PFSK-1 (cell line): ENCODE measurements around the gene UVRAG.

Experiments
- POLR2AphosphoS5 ChIP-seq: IDR thresholded peaks from 2 replicates; pipeline ENCODE4 v1.6.1; 2012; ENCODE audit warnings: low read depth, mild to moderate bottlenecking, control low read depth, low read length, moderate library complexity
- TAF1 ChIP-seq: IDR thresholded peaks from 2 replicates; pipeline ENCODE4 v1.6.1; 2012; ENCODE audit warnings: low read length, control low read depth, borderline replicate concordance; ENCODE audit not compliant: insufficient read depth
- TF ChIP-seq, protein P1 (sequence below), 2 experiments: IDR thresholded peaks; 2 replicates each; pipeline versions ENCODE4 v1.6.1 to v1.8.0; 2011 to 2012; ENCODE audit warnings: low read depth in 2 of 2, low read length in 2 of 2, control low read depth in 1 of 2, inconsistent platforms in 1 of 2, mild to moderate bottlenecking in 1 of 2, moderate library complexity in 1 of 2; ENCODE audit not compliant: insufficient read depth in 1 of 2

- TF ChIP-seq POLR2AphosphoS5 = no peak
- TF ChIP-seq, protein P1, sequence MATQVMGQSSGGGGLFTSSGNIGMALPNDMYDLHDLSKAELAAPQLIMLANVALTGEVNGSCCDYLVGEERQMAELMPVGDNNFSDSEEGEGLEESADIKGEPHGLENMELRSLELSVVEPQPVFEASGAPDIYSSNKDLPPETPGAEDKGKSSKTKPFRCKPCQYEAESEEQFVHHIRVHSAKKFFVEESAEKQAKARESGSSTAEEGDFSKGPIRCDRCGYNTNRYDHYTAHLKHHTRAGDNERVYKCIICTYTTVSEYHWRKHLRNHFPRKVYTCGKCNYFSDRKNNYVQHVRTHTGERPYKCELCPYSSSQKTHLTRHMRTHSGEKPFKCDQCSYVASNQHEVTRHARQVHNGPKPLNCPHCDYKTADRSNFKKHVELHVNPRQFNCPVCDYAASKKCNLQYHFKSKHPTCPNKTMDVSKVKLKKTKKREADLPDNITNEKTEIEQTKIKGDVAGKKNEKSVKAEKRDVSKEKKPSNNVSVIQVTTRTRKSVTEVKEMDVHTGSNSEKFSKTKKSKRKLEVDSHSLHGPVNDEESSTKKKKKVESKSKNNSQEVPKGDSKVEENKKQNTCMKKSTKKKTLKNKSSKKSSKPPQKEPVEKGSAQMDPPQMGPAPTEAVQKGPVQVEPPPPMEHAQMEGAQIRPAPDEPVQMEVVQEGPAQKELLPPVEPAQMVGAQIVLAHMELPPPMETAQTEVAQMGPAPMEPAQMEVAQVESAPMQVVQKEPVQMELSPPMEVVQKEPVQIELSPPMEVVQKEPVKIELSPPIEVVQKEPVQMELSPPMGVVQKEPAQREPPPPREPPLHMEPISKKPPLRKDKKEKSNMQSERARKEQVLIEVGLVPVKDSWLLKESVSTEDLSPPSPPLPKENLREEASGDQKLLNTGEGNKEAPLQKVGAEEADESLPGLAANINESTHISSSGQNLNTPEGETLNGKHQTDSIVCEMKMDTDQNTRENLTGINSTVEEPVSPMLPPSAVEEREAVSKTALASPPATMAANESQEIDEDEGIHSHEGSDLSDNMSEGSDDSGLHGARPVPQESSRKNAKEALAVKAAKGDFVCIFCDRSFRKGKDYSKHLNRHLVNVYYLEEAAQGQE (IDR thresholded peaks at IDR 0.05; ENCODE audit: insufficient read depth in 1 of 2, low read depth in 2 of 2, low read length in 2 of 2) = no peak
- TF ChIP-seq TAF1 = no peak
These were observed 93.0 kb downstream of the UVRAG start for GRCh38 chr11:75907906-75908527.
